ENCODE results near the gene GALNT3. TPM values are rescaled to one million over a fixed set of nuclear protein-coding genes. Genes with fewer than 3 reads are reported as not detected.

The GALNT3 gene
- total and polyA plus RNA-seq, 9 of the 15 experiments (the other 6 are each of a cell fraction or from before 2014, with no cell fraction given), result 0.03 to 0.29 (median 0.06) TPM; not detected in 6

GRCh38 chr2:165815299-165816141 lies 21.5 kb upstream of the GALNT3 start (continued):
- TF ChIP-seq HNRNPK (IDR thresholded peaks at IDR 0.05; ENCODE audit: low read depth, low read length, poor library complexity, severe bottlenecking) (no peak), IRF9 (tag; IDR thresholded peaks at IDR 0.05) (no peak)

GRCh38 chr2:165814473-165814872 lies 20.4 kb upstream of the GALNT3 start:
- intact Hi-C loops (cut with micrococcal nuclease), result no loop called here
- in situ Hi-C loops (cut with MboI), result no loop called here
- 3% methylated on average over 4 of the region's 4 CpGs for WGBS (ENCODE audit: insufficient coverage, low coverage, missing lambda C conversion rate)
- ChIA-PET POLR2A (interaction anchor here (0.7 to 0.8 kb wide), 2 partner anchors 56 to 67 kb away, joined by 3 read pairs; no protein-coding TSS in a partner anchor), CTCF (ENCODE audit: low intra/inter-chr PET ratio) (no interaction called here)
- TF ChIP-seq RBM25 (IDR thresholded peaks at IDR 0.05; ENCODE audit: low read depth, low read length, severe bottlenecking) (no peak), PCBP1 (IDR thresholded peaks at IDR 0.05; ENCODE audit: low read depth, low read length, poor library complexity, severe bottlenecking) (peak; percentile 71), BRCA1 (IDR thresholded peaks at IDR 0.05) (no peak), BRCA1 (CRISPR knock-in tag; IDR thresholded peaks at IDR 0.05) (no peak), BCLAF1 (IDR thresholded peaks at IDR 0.05; ENCODE audit: borderline replicate concordance in 1 of 2, control insufficient read depth in 1 of 2, low read depth in 2 of 2, low read length in 1 of 2) (no peak), PCBP2 (IDR thresholded peaks at IDR 0.05; ENCODE audit: low read depth, low read length, poor library complexity, severe bottlenecking) (peak; percentile 78), ZNF197 (CRISPR knock-in tag; IDR thresholded peaks at IDR 0.05; ENCODE audit: low read depth) (no peak), TSC22D4 (tag; IDR thresholded peaks at IDR 0.05) (no peak), ZNF133 (CRISPR knock-in tag; IDR thresholded peaks at IDR 0.05) (no peak)
- no peak for FAIRE-seq
- ATAC-seq, result no peak
- DNase-seq (ENCODE audit: extremely low read depth in 1 of 4, low spot score in 3 of 4), result no peak
- no peaks in the 10 kb centered on the region for H3K9me1 ChIP-seq (ENCODE audit: control insufficient read depth, insufficient read depth, low read length)
- H3K4me3 ChIP-seq, result no peak overlapping the region
- H3K27ac ChIP-seq (ENCODE audit: extremely low read depth, low read depth, low read length), result no peak overlapping the region
- no peak overlapping the region for H3K9ac ChIP-seq (ENCODE audit: insufficient read depth in 1 of 2, low read depth in 2 of 2, low read length in 2 of 2)
- no peaks in the 10 kb centered on the region for H4K20me1 ChIP-seq (replicated peaks; ENCODE audit: control insufficient read depth, insufficient read depth, low read length)
- no peak overlapping the region for H2AFZ ChIP-seq (ENCODE audit: low read depth, low read length)
- H3K4me2 ChIP-seq (ENCODE audit: insufficient read depth, low read length), result no peak overlapping the region
- no peaks in the 10 kb centered on the region for H3K9me3 ChIP-seq (replicated peaks; ENCODE audit: control insufficient read depth, insufficient read depth, low read depth, low read length)
- H3K79me2 ChIP-seq (ENCODE audit: control insufficient read depth, insufficient read depth, low read length), result no peaks in the 10 kb centered on the region
- no TSS peak for BruUV-seq (replicated peaks)
- H3K27me3 ChIP-seq (ENCODE audit: control insufficient read depth in 2 of 2, insufficient read depth in 2 of 2, low read length in 2 of 2), result no peaks in the 10 kb centered on the region
- no peaks in the 10 kb centered on the region for H3K4me1 ChIP-seq (replicated peaks in 1 of 2; ENCODE audit: control insufficient read depth in 2 of 2, insufficient read depth in 2 of 2, low read length in 2 of 2)
- H3K36me3 ChIP-seq (ENCODE audit: control insufficient read depth, insufficient read depth, low read length), result no peaks in the 10 kb centered on the region
